HG03460 (cell line): ENCODE measurements around the gene C17orf107.
"Not testable (repeated sequence)": the region's sequence is repeated elsewhere in the genome, so short reads cannot be mapped to it uniquely, and the experiment has no call there.

Experiments used
- ATAC-seq: cut with Tn5 transposase; IDR thresholded peaks from one replicate; pipeline ENCODE4 v1.9.1; 2021; ENCODE audit not compliant: unreplicated experiment

C17orf107 gene

GRCh38 chr17:4898927-4899326, 409 bp upstream of the C17orf107 start:
- no peak for ATAC-seq

GRCh38 chr17:4900231-4901107, 1.1 kb downstream of the C17orf107 start:
- no peak for ATAC-seq

GRCh38 chr17:4901108-4901647, 1.8 kb downstream of the C17orf107 start:
- no peak for ATAC-seq

GRCh38 chr17:4901648-4902344, 2.5 kb downstream of the C17orf107 start:
- no peak for ATAC-seq

GRCh38 chr17:4902540-4902939, 3.2 kb downstream of the C17orf107 start:
- ATAC-seq, result no peak

- ATAC-seq, result no peak
Observed at GRCh38 chr17:4903051-4903818, 3.9 kb downstream of the C17orf107 start, which contains the start of gene CHRNE. Gene CHRNE, minus strand, starts transcription at chr17:4903098. Its CDS starts 35 bp downstream, at chr17:4903063.

GRCh38 chr17:4906642-4907041, 7.3 kb downstream of the C17orf107 start:
- ATAC-seq, result not testable (repeated sequence)

GRCh38 chr17:4908301-4908700, 9.0 kb downstream of the C17orf107 start:
- ATAC-seq, result no peak

- no peak for ATAC-seq
Observed at GRCh38 chr17:4908711-4909496, 9.6 kb downstream of the C17orf107 start.

GRCh38 chr17:4913994-4914393, 14.7 kb downstream of the C17orf107 start:
- no peak for ATAC-seq

GRCh38 chr17:4914551-4914950, 15.2 kb downstream of the C17orf107 start:
- ATAC-seq, result not testable (repeated sequence)

- no peak for ATAC-seq
Observed at GRCh38 chr17:4919511-4920047, 20.2 kb downstream of the C17orf107 start.

GRCh38 chr17:4920351-4921048, 21.2 kb downstream of the C17orf107 start:
- ATAC-seq, result no peak

GRCh38 chr17:4921320-4921719, 22.0 kb downstream of the C17orf107 start:
- no peak for ATAC-seq

GRCh38 chr17:4926577-4927335, 27.4 kb downstream of the C17orf107 start:
- not testable (repeated sequence) for ATAC-seq

- ATAC-seq, result no peak
Observed at GRCh38 chr17:4928881-4929280, 29.5 kb downstream of the C17orf107 start.

GRCh38 chr17:4931963-4932362, 32.6 kb downstream of the C17orf107 start, which contains the start of gene GP1BA:
Gene GP1BA, plus strand, starts transcription at chr17:4932277. Its CDS starts 328 bp downstream, at chr17:4932605.
- ATAC-seq, result no peak

GRCh38 chr17:4932756-4933155, 33.4 kb downstream of the C17orf107 start:
- no peak for ATAC-seq
